AG04450 (cell line): ENCODE results near the gene BZW2. TPM values are rescaled to one million over a fixed set of nuclear protein-coding genes. Genes with fewer than 3 reads are reported as not detected.

Source experiments
- CTCF ChIA-PET: fragments of 300-600, 350-600 bp; formaldehyde crosslinking; extraction: SDS; loops from one replicate; lab custom pipeline; 2022; ENCODE audit warnings: antibody characterized with exemption, inconsistent platforms; lab: Charles Lee
- POLR2A ChIA-PET: fragments of 350-600 bp; formaldehyde crosslinking; extraction: SDS; loops from one replicate; lab custom pipeline; 2021; ENCODE audit warnings: antibody characterized with exemption, inconsistent platforms; lab: Yijun Ruan, JAX
- DNase-seq: peaks from one replicate; pipeline ENCODE4 v3.0.0-alpha.2; 2011; ENCODE audit warnings: low read depth, low spot score
- H3K27ac ChIP-seq: one replicate; pipeline ENCODE4 v1.5.1; 2012; ENCODE audit warnings: low read depth, low read length, control low read depth
- H3K27me3 ChIP-seq: one replicate; pipeline ENCODE4 v1.6.0; 2012; ENCODE audit warnings: low read length; ENCODE audit not compliant: control insufficient read depth, insufficient read depth
- H3K4me3 ChIP-seq: 2 replicates; pipeline ENCODE4 v1.5.1; 2011; ENCODE audit warnings: mild to moderate bottlenecking, low read depth, low read length, control low read depth
- H3K9me3 ChIP-seq: 2 replicates; pipeline ENCODE4 v1.5.1; 2012; ENCODE audit warnings: low read length; ENCODE audit not compliant: control insufficient read depth, insufficient read depth
- polyA plus RNA-seq: library from polyadenylated mRNA; depleted of rRNA; stranded (reverse); fragments of >200 nt; gene quantifications from 2 replicates; pipeline ENCODE4 v1.2.3, GENCODE V29; 2011
- TF ChIP-seq, protein P1 (sequence below): IDR thresholded peaks from 2 replicates; pipeline ENCODE4 v1.5.1; 2011; ENCODE audit warnings: low read depth, low read length, control low read depth, inconsistent platforms

Gene BZW2
- polyA plus RNA-seq, 1 experiment, result 84.4 TPM

DNA sequence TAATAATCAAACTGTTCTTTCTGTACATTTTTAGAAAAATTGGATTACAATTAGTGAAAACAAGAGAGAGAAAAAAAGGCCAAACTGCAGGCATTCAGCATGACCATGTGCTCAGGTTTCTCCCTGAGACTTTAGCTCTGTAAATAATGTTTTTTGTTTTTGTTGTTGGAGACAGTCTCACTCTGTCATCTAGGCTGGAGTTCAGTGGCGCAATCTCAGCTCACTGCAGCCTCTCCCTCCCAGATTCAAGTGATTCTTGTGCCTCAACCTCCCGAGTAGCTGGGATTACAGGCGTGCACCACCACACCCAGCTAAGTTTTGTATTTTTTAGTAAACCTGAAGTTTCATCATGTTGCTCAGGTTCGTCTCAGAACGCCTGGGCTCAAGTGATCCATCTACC is 23.0 kb downstream of the BZW2 start:
- Histone ChIP-seq H3K27ac (peak overlapping the region; percentile 52), H3K9me3 (no peaks in the 10 kb centered on the region), H3K27me3 (no peaks in the 10 kb centered on the region), H3K4me3 (no peak overlapping the region)
- POLR2A ChIA-PET, result interaction anchor here (0.7 kb wide), 1 partner anchor 16 kb away, joined by 5 read pairs; no protein-coding TSS in a partner anchor
- TF ChIP-seq, protein P1, sequence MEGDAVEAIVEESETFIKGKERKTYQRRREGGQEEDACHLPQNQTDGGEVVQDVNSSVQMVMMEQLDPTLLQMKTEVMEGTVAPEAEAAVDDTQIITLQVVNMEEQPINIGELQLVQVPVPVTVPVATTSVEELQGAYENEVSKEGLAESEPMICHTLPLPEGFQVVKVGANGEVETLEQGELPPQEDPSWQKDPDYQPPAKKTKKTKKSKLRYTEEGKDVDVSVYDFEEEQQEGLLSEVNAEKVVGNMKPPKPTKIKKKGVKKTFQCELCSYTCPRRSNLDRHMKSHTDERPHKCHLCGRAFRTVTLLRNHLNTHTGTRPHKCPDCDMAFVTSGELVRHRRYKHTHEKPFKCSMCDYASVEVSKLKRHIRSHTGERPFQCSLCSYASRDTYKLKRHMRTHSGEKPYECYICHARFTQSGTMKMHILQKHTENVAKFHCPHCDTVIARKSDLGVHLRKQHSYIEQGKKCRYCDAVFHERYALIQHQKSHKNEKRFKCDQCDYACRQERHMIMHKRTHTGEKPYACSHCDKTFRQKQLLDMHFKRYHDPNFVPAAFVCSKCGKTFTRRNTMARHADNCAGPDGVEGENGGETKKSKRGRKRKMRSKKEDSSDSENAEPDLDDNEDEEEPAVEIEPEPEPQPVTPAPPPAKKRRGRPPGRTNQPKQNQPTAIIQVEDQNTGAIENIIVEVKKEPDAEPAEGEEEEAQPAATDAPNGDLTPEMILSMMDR, result no peak
- no peak for DNase-seq
- CTCF ChIA-PET, result interaction anchor here (0.9 to 1.5 kb wide), 3 partner anchors 20 to 249 kb away, joined by 3 to 4 read pairs (median 4); partner anchors contain the start of gene BZW2

DNA sequence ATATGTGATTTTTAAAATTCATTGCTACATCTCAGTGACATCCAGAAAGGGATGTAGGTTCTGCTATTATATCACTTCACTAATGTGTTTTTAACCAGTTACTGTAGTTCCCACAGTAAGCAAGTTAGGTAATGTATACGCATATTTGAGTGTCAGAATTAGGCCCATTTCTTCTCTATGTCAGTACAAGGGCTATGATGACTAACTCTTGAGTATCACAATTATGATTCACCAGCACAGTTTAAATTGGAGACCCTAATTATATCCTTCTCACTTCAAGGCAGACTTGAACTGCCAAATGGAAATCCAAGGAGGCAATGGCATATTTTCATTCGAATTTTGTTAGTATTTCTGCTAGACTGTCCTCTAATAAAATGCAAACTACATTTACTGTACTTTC is 23.6 kb downstream of the BZW2 start:
- H3K27me3 ChIP-seq, result no peaks in the 10 kb centered on the region
- H3K9me3 ChIP-seq, result no peaks in the 10 kb centered on the region
- no peak for DNase-seq
- CTCF ChIA-PET, result no interaction called here
- POLR2A ChIA-PET, result interaction anchor here (0.9 kb wide), 1 partner anchor 23 kb away, joined by 3 read pairs; no protein-coding TSS in a partner anchor
- H3K27ac ChIP-seq, result no peak overlapping the region
- TF ChIP-seq, protein P1, result no peak
- no peak overlapping the region for H3K4me3 ChIP-seq

DNA sequence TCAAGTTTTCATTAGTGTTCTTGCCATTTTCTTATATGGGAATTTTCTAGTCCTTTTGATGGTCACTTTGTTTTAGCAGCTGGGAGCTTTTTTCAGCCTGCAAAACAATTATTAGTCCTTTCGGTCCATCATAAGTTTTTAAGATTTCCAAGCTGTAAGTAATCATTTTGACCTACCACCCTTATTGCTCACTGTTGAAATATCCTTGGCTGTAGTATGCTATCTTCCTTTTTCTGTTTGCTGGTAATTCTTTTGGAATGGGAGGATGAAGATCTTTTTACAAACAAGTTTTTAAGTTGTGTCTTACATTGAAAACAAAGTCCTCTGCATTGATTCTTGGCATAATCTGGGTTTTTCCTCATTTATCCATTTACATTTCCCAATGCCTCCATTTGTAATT is 24.0 kb downstream of the BZW2 start:
- POLR2A ChIA-PET, result interaction anchor here (0.9 kb wide), 1 partner anchor 23 kb away, joined by 3 read pairs; no protein-coding TSS in a partner anchor
- Histone ChIP-seq H3K9me3 (no peaks in the 10 kb centered on the region), H3K27me3 (no peaks in the 10 kb centered on the region), H3K27ac (no peak overlapping the region), H3K4me3 (no peak overlapping the region)
- CTCF ChIA-PET, result no interaction called here
- TF ChIP-seq, protein P1, result no peak
- no peak for DNase-seq

DNA sequence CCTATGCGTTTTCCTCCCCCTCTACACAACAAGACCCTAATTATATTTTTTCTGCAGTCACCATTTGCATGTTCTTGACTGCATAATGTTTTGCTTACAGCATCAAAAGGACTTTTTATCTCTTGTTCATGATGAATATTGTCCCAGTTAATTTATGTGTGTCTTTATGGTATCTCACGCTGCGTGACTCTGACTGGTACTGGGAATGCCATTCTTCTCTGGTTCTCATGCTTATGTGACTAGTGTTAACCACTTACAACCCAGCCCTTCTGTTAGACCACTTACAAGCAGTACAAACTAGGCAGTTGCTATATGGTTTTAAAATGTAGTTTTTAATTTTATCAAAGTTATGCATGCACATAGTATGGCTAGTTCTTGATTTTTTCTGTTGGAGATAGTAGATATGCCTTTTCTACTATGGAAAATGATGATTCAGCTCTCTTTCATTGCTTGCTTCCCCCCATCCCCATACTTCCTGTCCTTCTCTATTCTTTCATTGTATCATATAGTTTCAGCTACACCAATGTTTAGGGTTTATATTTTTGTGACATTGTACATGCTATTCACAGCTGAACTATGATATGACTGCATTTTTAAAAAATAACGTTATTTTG is 24.9 kb downstream of the BZW2 start:
- TF ChIP-seq, protein P1, result no peak
- Histone ChIP-seq H3K9me3 (no peaks in the 10 kb centered on the region), H3K27me3 (no peaks in the 10 kb centered on the region), H3K27ac (peak overlapping the region; percentile 52), H3K4me3 (no peak overlapping the region)
- ChIA-PET POLR2A (no interaction called here), CTCF (no interaction called here)
- no peak for DNase-seq

DNA sequence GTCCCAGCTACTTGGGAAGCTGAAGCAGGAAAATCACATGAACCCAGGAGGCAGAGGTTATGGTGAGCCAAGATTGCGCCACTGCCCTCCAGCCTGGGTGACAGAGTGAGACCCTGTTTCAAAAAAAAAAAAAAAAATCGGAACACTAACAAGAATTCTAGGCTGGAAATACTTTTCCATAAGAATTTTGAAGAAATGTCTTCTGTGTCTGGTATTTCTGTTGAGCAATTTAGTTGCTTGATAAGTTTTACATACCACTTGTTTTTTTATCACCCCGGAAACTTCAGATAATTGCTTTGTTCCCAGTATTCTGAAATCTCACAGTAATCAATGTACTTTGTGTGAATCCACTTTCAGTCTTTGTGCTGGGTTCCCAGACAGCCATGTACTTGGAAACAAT is 25.8 kb downstream of the BZW2 start:
- DNase-seq, result no peak
- TF ChIP-seq, protein P1, result no peak
- no peaks in the 10 kb centered on the region for H3K9me3 ChIP-seq
- CTCF ChIA-PET, result no interaction called here
- no peak overlapping the region for H3K27ac ChIP-seq
- H3K27me3 ChIP-seq, result no peaks in the 10 kb centered on the region
- POLR2A ChIA-PET, result no interaction called here
- H3K4me3 ChIP-seq, result no peak overlapping the region
